ENCODE results near the gene ST8SIA1. TPM values are rescaled to one million over a fixed set of nuclear protein-coding genes. Genes with fewer than 3 reads are reported as not detected.

Gene ST8SIA1
- total and polyA plus RNA-seq, 2 of the 8 experiments (the other 6 are each of a cell fraction or from before 2014, with no cell fraction given), result 1.9 to 4.4 TPM

DNA sequence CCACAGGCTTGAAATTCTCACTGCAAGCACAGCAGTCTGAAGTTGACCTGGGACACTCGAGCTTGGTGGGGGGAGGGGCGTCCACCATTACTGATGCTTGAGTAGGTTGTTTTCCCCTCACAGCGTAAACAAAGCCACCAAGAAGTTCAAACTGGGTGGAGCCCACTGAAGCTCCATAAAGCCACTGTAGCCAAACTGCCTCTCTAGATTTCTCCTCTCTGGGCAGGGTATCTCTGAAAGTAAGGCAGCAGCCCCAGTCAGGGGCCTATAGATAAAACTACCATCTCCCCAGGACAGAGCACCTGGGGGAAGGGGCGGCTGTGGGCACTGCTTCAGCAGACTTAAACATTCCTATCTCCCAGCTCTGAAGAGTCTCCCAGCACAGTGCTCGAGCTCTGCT lies 31.7 kb upstream of the ST8SIA1 start:
- Histone ChIP-seq H4K8ac (ENCODE audit: extremely low read depth, insufficient read depth, low read length) (peak overlapping the region; percentile 68; the same call in 1 of the 2 replicates), H4K5ac (ENCODE audit: insufficient read length, low read depth, low read length) (no peak overlapping the region), H3K18ac (ENCODE audit: extremely low read depth, low read length) (no peak overlapping the region), H2AFZ (ENCODE audit: low read length) (peak overlapping the region; percentile 83), H3K79me2 (ENCODE audit: control insufficient read depth in 1 of 2, insufficient read depth in 2 of 2, low read length in 2 of 2) (no peaks in the 10 kb centered on the region), H3K14ac (ENCODE audit: insufficient read length) (no peak overlapping the region), H3K36me3 (ENCODE audit: control insufficient read depth in 2 of 4, insufficient read depth in 4 of 4, low read length in 3 of 4) (no peaks in the 10 kb centered on the region), H4K91ac (replicated peaks; ENCODE audit: insufficient read length, low read length) (no peak overlapping the region), H3K9me3 (ENCODE audit: insufficient read depth in 2 of 2, low read depth in 1 of 2, low read length in 1 of 2) (no peaks in the 10 kb centered on the region), H2BK5ac (ENCODE audit: low read depth, low read length) (no peak overlapping the region), H3K4me1 (replicated peaks in 1 of 4; ENCODE audit: control insufficient read depth in 3 of 4, insufficient read depth in 4 of 4, low read length in 3 of 4) (no peaks in the 10 kb centered on the region), H2BK20ac (ENCODE audit: low read length) (no peak overlapping the region), H2BK15ac (ENCODE audit: low read length) (no peak overlapping the region), H3K79me1 (ENCODE audit: low read depth, low read length) (no peaks in the 10 kb centered on the region), H3K4me2 (ENCODE audit: insufficient read depth in 1 of 2, low read depth in 2 of 2, low read length in 2 of 2) (no peak overlapping the region), H3K27me3 (replicated peaks in 1 of 4; ENCODE audit: control insufficient read depth in 3 of 4, extremely low read depth in 1 of 4, insufficient read depth in 3 of 4, low read length in 3 of 4) (no peaks in the 10 kb centered on the region), H4K20me1 (replicated peaks in 1 of 2; ENCODE audit: control insufficient read depth in 1 of 2, insufficient read depth in 2 of 2, low read length in 2 of 2) (no peaks in the 10 kb centered on the region), H3K23ac (ENCODE audit: insufficient read length) (no peak overlapping the region), H3K9ac (replicated peaks in 1 of 4; ENCODE audit: extremely low read depth in 1 of 4, low read depth in 3 of 4, low read length in 3 of 4) (no peak overlapping the region), H3K4me3 (ENCODE audit: extremely low read depth in 1 of 4, insufficient read depth in 2 of 4, low read depth in 3 of 4, low read length in 4 of 4) (no peak overlapping the region), H2BK120ac (replicated peaks; ENCODE audit: low read depth, low read length) (no peak overlapping the region), H3K27ac (ENCODE audit: low read depth, low read length) (no peak overlapping the region), H3K23me2 (ENCODE audit: low read depth, low read length) (no peaks in the 10 kb centered on the region), H3K4ac (replicated peaks; ENCODE audit: insufficient read length, low read depth, low read length) (no peak overlapping the region), H2BK12ac (ENCODE audit: low read depth, low read length) (no peak overlapping the region), H2AK5ac (ENCODE audit: low read depth, low read length) (no peak overlapping the region), H3K56ac (replicated peaks; ENCODE audit: insufficient read length, low read depth, low read length) (no peak overlapping the region)
- ChIA-PET CTCF (ENCODE audit: partially characterized antibody) (interaction anchor here (1.0 to 2.1 kb wide), 2 partner anchors 11 to 81 kb away, joined by 3 to 6 read pairs; no protein-coding TSS in a partner anchor), POLR2A (ENCODE audit: partially characterized antibody) (no interaction called here)
- TF ChIP-seq GABPA (IDR thresholded peaks at IDR 0.05; ENCODE audit: borderline replicate concordance, insufficient read depth, low read length) (no peak), JUND (IDR thresholded peaks at IDR 0.05; ENCODE audit: low read length) (no peak), HDAC6 (IDR thresholded peaks at IDR 0.05; ENCODE audit: low read depth, low read length) (no peak), CREB1 (IDR thresholded peaks at IDR 0.05) (no peak)
- TF ChIP-seq, protein P1, sequence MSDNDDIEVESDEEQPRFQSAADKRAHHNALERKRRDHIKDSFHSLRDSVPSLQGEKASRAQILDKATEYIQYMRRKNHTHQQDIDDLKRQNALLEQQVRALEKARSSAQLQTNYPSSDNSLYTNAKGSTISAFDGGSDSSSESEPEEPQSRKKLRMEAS (IDR thresholded peaks at IDR 0.05), result no peak
- DNase-seq (ENCODE audit: low read depth in 1 of 2, low spot score in 2 of 2) (no peak), FAIRE-seq (no peak)
- 86% methylated on average over 5 of the region's 5 CpGs; no CpG with 5 or more reads in 1 of the 2 experiments for WGBS, 2 experiments (ENCODE audit: extremely low coverage in 1 of 2, insufficient coverage in 1 of 2, insufficient read length in 1 of 2, insufficient replicate concordance in 2 of 2, low coverage in 1 of 2, low lambda C conversion rate in 2 of 2, missing lambda C conversion rate in 1 of 2)
